Progenitor cell of endocrine pancreas (in vitro differentiated cells): ENCODE results near the gene ANKS6. TPM values are rescaled to one million over a fixed set of nuclear protein-coding genes. Genes with fewer than 3 reads are reported as not detected.

ENCODE experiments used
- DNase-seq: peaks from one replicate; pipeline ENCODE4 v3.0.0; 2021; ENCODE audit warnings: low spot score; ENCODE audit not compliant: unreplicated experiment
- H3K27ac Mint-ChIP-seq: 2 replicates; pipeline ENCODE4 v1.8.0; 2021; ENCODE audit warnings: mild to moderate bottlenecking, moderate library complexity, mixed read lengths
- H3K27me3 Mint-ChIP-seq: 2 replicates; pipeline ENCODE4 v1.8.0; 2021; ENCODE audit warnings: mixed read lengths
- H3K36me3 Mint-ChIP-seq: 2 replicates; pipeline ENCODE4 v1.8.0; 2022; ENCODE audit warnings: mixed read lengths; ENCODE audit not compliant: insufficient read depth
- H3K4me1 Mint-ChIP-seq: 2 replicates; pipeline ENCODE4 v1.8.0; 2021; ENCODE audit warnings: low read depth, mixed read lengths
- H3K4me3 Mint-ChIP-seq: 2 replicates; pipeline ENCODE4 v1.8.0; 2021; ENCODE audit warnings: low read depth, mild to moderate bottlenecking, moderate library complexity, mixed read lengths
- H3K9me3 Mint-ChIP-seq: 2 replicates; pipeline ENCODE4 v1.8.0; 2021; ENCODE audit warnings: low read depth, mixed read lengths
- long read RNA-seq: library from polyadenylated mRNA; unstranded; transcript quantifications from one replicate; pipeline ENCODE4 v2.0.0, GENCODE V29; 2020
- total RNA-seq: library from RNA; stranded (reverse); gene quantifications from 2 replicates; pipeline ENCODE4 v1.2.1, GENCODE V29; 2021
- TF ChIP-seq, protein P1 (sequence below): fragments of 200-600 bp; sonication (generic); IDR thresholded peaks from one replicate; pipeline ENCODE4 v1.5.0; 2021; ENCODE audit warnings: antibody characterized with exemption, mild to moderate bottlenecking; ENCODE audit not compliant: unreplicated experiment

ANKS6 gene
- 39.7 TPM in 2 replicates for total RNA-seq
- long read RNA-seq, partial matches to known transcripts, result 0 of 12 reads
- long read RNA-seq, other reads (novel, unspliced or antisense), result 12 of 12 reads

GRCh38 chr9:98796364-98797101 is at the start of gene ANKS6:
Gene ANKS6, minus strand, starts transcription at chr9:98796555. Its CDS starts 64 bp downstream, at chr9:98796491.
- Mint-ChIP-seq H3K27ac (peak within 1 kb of the TSS; percentile 87), H3K9me3 (no peaks in the 10 kb centered on the region), H3K27me3 (no peaks in the 10 kb centered on the region), H3K36me3 (no peaks in the 10 kb centered on the region), H3K4me1 (peaks cover 15% of the 10 kb centered on the region), H3K4me3 (peak within 1 kb of the TSS; percentile 81)
- peak; percentile 91 for DNase-seq
- TF ChIP-seq, protein P1, sequence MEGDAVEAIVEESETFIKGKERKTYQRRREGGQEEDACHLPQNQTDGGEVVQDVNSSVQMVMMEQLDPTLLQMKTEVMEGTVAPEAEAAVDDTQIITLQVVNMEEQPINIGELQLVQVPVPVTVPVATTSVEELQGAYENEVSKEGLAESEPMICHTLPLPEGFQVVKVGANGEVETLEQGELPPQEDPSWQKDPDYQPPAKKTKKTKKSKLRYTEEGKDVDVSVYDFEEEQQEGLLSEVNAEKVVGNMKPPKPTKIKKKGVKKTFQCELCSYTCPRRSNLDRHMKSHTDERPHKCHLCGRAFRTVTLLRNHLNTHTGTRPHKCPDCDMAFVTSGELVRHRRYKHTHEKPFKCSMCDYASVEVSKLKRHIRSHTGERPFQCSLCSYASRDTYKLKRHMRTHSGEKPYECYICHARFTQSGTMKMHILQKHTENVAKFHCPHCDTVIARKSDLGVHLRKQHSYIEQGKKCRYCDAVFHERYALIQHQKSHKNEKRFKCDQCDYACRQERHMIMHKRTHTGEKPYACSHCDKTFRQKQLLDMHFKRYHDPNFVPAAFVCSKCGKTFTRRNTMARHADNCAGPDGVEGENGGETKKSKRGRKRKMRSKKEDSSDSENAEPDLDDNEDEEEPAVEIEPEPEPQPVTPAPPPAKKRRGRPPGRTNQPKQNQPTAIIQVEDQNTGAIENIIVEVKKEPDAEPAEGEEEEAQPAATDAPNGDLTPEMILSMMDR, result peak; percentile 64

- DNase-seq, result no peak
- Mint-ChIP-seq H3K9me3 (no peaks in the 10 kb centered on the region), H3K4me3 (no peak overlapping the region), H3K27ac (no peak overlapping the region), H3K27me3 (no peaks in the 10 kb centered on the region), H3K36me3 (no peaks in the 10 kb centered on the region), H3K4me1 (peaks cover 13% of the 10 kb centered on the region)
- TF ChIP-seq, protein P1, result no peak
Observed at GRCh38 chr9:98846081-98846480, 49.7 kb upstream of the ANKS6 start.

GRCh38 chr9:98842510-98842909 is 46.2 kb upstream of the ANKS6 start:
- Mint-ChIP-seq H3K27ac (no peak overlapping the region), H3K4me3 (no peak overlapping the region), H3K36me3 (no peaks in the 10 kb centered on the region), H3K4me1 (no peaks in the 10 kb centered on the region), H3K27me3 (no peaks in the 10 kb centered on the region), H3K9me3 (no peaks in the 10 kb centered on the region)
- no peak for DNase-seq
- TF ChIP-seq, protein P1, result no peak

GRCh38 chr9:98839724-98840123 is 43.4 kb upstream of the ANKS6 start:
- Mint-ChIP-seq H3K4me1 (no peaks in the 10 kb centered on the region), H3K27me3 (no peaks in the 10 kb centered on the region)
- no peak for DNase-seq

DNA sequence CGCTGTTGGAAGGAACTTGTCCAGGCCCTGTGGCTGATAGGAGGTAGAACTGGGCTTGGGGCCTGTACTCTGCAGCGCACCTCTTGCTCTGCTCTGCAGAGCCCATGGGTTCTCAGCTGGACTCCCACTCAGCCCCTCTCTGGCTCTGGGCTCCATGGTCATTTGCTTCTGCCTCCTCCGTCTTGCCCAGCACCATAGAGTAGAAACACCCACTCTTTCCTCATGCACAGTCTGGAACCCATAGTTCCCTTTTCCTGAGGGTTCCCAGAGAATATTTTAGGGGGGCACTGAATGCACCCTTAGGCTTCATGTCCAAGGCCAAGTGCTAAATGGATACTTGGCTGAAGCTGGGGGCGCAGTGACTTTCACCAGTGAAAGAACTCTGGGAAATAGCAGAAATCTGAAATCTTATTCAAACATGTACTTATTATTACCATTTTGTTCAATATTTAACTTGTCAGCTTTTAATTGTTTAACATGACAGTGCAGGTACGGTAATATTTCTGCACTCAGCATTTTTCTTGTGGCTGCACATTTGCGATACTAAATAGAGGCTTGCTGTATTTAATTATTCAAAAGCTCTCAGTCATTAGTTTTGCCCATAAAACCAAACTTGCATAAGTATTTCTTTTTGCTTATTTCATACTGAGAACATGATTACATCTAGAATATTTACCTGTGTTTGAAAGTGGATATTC is 42.7 kb upstream of the ANKS6 start:
- Mint-ChIP-seq H3K4me1 (no peaks in the 10 kb centered on the region), H3K4me3 (no peak overlapping the region), H3K27me3 (no peaks in the 10 kb centered on the region), H3K27ac (no peak overlapping the region), H3K9me3 (no peaks in the 10 kb centered on the region), H3K36me3 (peaks cover 4% of the 10 kb centered on the region)
- TF ChIP-seq, protein P1, result no peak
- DNase-seq, result no peak

More at GRCh38 chr9:98839724-98840123, 43.4 kb upstream of the ANKS6 start:
- no peaks in the 10 kb centered on the region for H3K9me3 Mint-ChIP-seq
- H3K36me3 Mint-ChIP-seq, result peaks cover 3% of the 10 kb centered on the region
- TF ChIP-seq, protein P1, result no peak
- H3K27ac Mint-ChIP-seq, result no peak overlapping the region
- no peak overlapping the region for H3K4me3 Mint-ChIP-seq
